OCI-LY7 (cell line): ENCODE measurements around the gene PLEKHO1. TPM values are rescaled to one million over a fixed set of nuclear protein-coding genes. Genes with fewer than 3 reads are reported as not detected.

Experiments used
- BruUV-seq: library from RNA; stranded (reverse); fragments of 400-500 nt; replicated peaks from 2 replicates; lab custom pipeline; 2021; lab: Mats Ljungman, UMichigan
- CTCF ChIA-PET: fragments of 300-600 bp; sonication (Branson Sonifier 250); formaldehyde crosslinking; loops from one replicate; lab custom pipeline; 2022; ENCODE audit warnings: antibody characterized with exemption; ENCODE audit not compliant: unreplicated experiment; lab: Charles Lee
- POLR2A ChIA-PET: fragments of 300-600 bp; sonication (Branson Sonifier 250); formaldehyde crosslinking; loops from one replicate; lab custom pipeline; 2022; ENCODE audit warnings: antibody characterized with exemption; lab: Charles Lee
- DNase-seq: peaks from one replicate; pipeline ENCODE4 v3.0.0-alpha.2; 2015; ENCODE audit warnings: low spot score
- H2AFZ ChIP-seq: fragments of 200-600 bp; sonication (generic), shearing (Covaris generic); 2 replicates; pipeline ENCODE4 v1.6.1; 2014; ENCODE audit warnings: mild to moderate bottlenecking, antibody characterized with exemption, low read length, moderate library complexity
- H3K27ac ChIP-seq: fragments of 200-600 bp; sonication (generic); 2 replicates; pipeline ENCODE4 v1.5.1; 2014; ENCODE audit warnings: mixed run types, low read depth, mild to moderate bottlenecking, moderate library complexity, low read length, inconsistent platforms; ENCODE audit not compliant: poor library complexity, severe bottlenecking
- H3K36me3 ChIP-seq: fragments of 200-600 bp; sonication (generic); 2 replicates; pipeline ENCODE4 v1.6.1; 2014; ENCODE audit warnings: mild to moderate bottlenecking, antibody characterized with exemption, low read length, moderate library complexity, mixed read lengths; ENCODE audit not compliant: insufficient read depth
- H3K4me1 ChIP-seq: fragments of 200-600 bp; sonication (generic); 2 replicates; pipeline ENCODE4 v1.5.1; 2014; ENCODE audit warnings: mild to moderate bottlenecking, low read length; ENCODE audit not compliant: insufficient read depth, poor library complexity, severe bottlenecking
- H3K4me2 ChIP-seq: fragments of 200-600 bp; sonication (generic); 2 replicates; pipeline ENCODE4 v1.6.1; 2014; ENCODE audit warnings: mild to moderate bottlenecking, low read length
- H3K4me3 ChIP-seq: fragments of 200-600 bp; sonication (generic); 2 replicates; pipeline ENCODE4 v1.5.1; 2014; ENCODE audit warnings: mild to moderate bottlenecking, low read depth, low read length; ENCODE audit not compliant: poor library complexity, severe bottlenecking
- H3K79me2 ChIP-seq: fragments of 200-600 bp; sonication (generic); 2 replicates; pipeline ENCODE4 v1.6.1; 2016; ENCODE audit warnings: low read depth, mild to moderate bottlenecking, low read length, moderate library complexity, mixed read lengths; ENCODE audit not compliant: insufficient read depth
- H3K9me2 ChIP-seq: fragments of 200-600 bp; sonication (generic); 2 replicates; pipeline ENCODE4 v1.6.1; 2016; ENCODE audit warnings: mild to moderate bottlenecking, low read length, mixed read lengths; ENCODE audit not compliant: insufficient read depth
- H3K9me3 ChIP-seq: fragments of 200-600 bp; sonication (generic); 2 replicates; pipeline ENCODE4 v1.6.1; 2014; ENCODE audit warnings: mild to moderate bottlenecking, mixed run types, low read length, mixed read lengths
- H4K20me1 ChIP-seq: fragments of 200-600 bp; sonication (generic); 2 replicates; pipeline ENCODE4 v1.6.1; 2014; ENCODE audit warnings: mild to moderate bottlenecking, antibody characterized with exemption, low read length, moderate library complexity, mixed read lengths; ENCODE audit not compliant: insufficient read depth
- CTCF ChIP-seq: fragments of 200-600 bp; sonication (generic); conservative IDR thresholded peaks from 2 replicates; pipeline ENCODE4 v1.5.1; 2014; ENCODE audit warnings: mild to moderate bottlenecking, antibody characterized with exemption, low read length, moderate library complexity, mixed read lengths
- EZH2phosphoT487 ChIP-seq: fragments of 200-600 bp; sonication (generic); IDR thresholded peaks from 2 replicates; pipeline ENCODE4 v1.6.1; 2018; ENCODE audit warnings: low read depth, borderline replicate concordance, mild to moderate bottlenecking, mixed run types, antibody characterized with exemption, low read length, moderate library complexity, mixed read lengths
- intact Hi-C: fragments of 100-400 bp; cut with micrococcal nuclease; formaldehyde crosslinking; loops from one replicate; pipeline ENCODE4 v1.10.0; 2022; ENCODE audit not compliant: unreplicated experiment
- total RNA-seq, 2 experiments: library from RNA; depleted of rRNA in 1 of 2; stranded (reverse); fragments of >200 nt in 1 of 2; shearing (Covaris generic) in 1 of 2; gene quantifications; 2 replicates each; pipeline ENCODE4 v1.2.3, GENCODE V29; 2014 to 2022

Gene PLEKHO1
- total RNA-seq, 2 experiments from 2014 or later, result 75.5 to 122 TPM

GRCh38 chr1:150162582-150162861 lies 12.8 kb downstream of the PLEKHO1 start:
- TF ChIP-seq EZH2phosphoT487 (no peak), CTCF (no peak)
- CTCF ChIA-PET, result interaction anchor here (0.6 to 1.7 kb wide), 2 partner anchors 75 to 89 kb away, joined by 3 to 6 read pairs; no protein-coding TSS in a partner anchor
- H3K79me2 ChIP-seq, result peaks cover 8% of the 10 kb centered on the region; the same call in 1 of the 2 replicates
- H3K4me2 ChIP-seq, result peak overlapping the region; percentile 94
- no peaks in the 10 kb centered on the region for H3K9me2 ChIP-seq
- no TSS peak for BruUV-seq
- no peaks in the 10 kb centered on the region for H4K20me1 ChIP-seq
- H2AFZ ChIP-seq, result peak overlapping the region; percentile 78; the same call in 1 of the 2 replicates
- H3K9me3 ChIP-seq, result no peaks in the 10 kb centered on the region
- H3K4me1 ChIP-seq, result peaks cover 86% of the 10 kb centered on the region
- DNase-seq, result no peak
- peak overlapping the region; percentile 44 for H3K4me3 ChIP-seq
- intact Hi-C loops, result loop anchor here (10.0 kb wide), 1 partner anchor 278 kb away; a partner anchor contains a TSS
- peak overlapping the region; percentile 99 for H3K27ac ChIP-seq
- H3K36me3 ChIP-seq, result peaks cover 30% of the 10 kb centered on the region
- POLR2A ChIA-PET, result interaction anchor here (1.0 to 5.0 kb wide), 6 partner anchors 12 to 274 kb away, joined by 3 to 38 read pairs (median 4); partner anchors contain the start of gene PLEKHO1

GRCh38 chr1:150162862-150163706 lies 13.4 kb downstream of the PLEKHO1 start:
- H3K4me3 ChIP-seq, result peak overlapping the region; percentile 44
- H3K79me2 ChIP-seq, result peaks cover 8% of the 10 kb centered on the region; the same call in 1 of the 2 replicates
- POLR2A ChIA-PET, result interaction anchor here (0.7 to 5.0 kb wide), 7 partner anchors 13 to 276 kb away, joined by 3 to 38 read pairs (median 3); partner anchors contain the start of gene PLEKHO1
- BruUV-seq, result no TSS peak
- H2AFZ ChIP-seq, result peak overlapping the region; percentile 78; the same call in 1 of the 2 replicates
- H3K9me3 ChIP-seq, result no peaks in the 10 kb centered on the region
- intact Hi-C loops, result loop anchor here (10.0 kb wide), 1 partner anchor 278 kb away; a partner anchor contains a TSS
- H3K4me1 ChIP-seq, result peaks cover 81% of the 10 kb centered on the region
- H3K9me2 ChIP-seq, result no peaks in the 10 kb centered on the region
- peak; percentile 49 for DNase-seq
- no peaks in the 10 kb centered on the region for H4K20me1 ChIP-seq
- H3K4me2 ChIP-seq, result peak overlapping the region; percentile 94
- no peak for TF ChIP-seq CTCF
- TF ChIP-seq EZH2phosphoT487, result no peak
- CTCF ChIA-PET, result interaction anchor here (0.5 to 1.7 kb wide), 3 partner anchors 18 to 90 kb away, joined by 3 to 6 read pairs (median 3); no protein-coding TSS in a partner anchor
- H3K36me3 ChIP-seq, result peaks cover 25% of the 10 kb centered on the region
- H3K27ac ChIP-seq, result peak overlapping the region; percentile 99
